ENCODE measurements around the gene INAVA.

DNA sequence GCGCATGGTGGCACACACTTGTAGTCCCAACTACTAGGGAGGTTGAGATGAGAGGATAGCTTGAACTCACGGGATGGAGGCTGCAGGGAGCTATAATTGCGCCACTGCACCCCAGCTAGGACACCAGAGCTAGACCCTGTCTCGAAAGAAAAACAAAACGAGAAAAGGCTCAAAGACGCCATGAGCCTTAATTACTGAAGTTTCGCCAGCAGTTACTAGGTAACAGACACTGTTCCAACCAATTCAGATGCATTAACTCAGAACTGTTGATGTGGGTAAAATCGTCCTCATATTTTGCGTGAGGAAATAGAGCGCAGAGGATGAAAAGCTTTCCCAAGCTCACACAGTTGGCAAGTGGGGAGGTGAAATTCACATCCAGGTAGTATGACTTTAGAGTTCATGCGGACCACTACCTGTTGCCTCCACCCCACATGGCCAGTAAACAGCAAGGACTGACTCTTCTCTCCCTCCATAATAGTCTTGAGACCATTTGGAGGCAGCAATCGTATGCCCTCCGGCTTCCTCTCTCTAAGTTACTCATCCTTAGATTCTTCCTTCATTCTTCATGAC is 40.1 kb downstream of the INAVA start:
- TF ChIP-seq, protein P1, sequence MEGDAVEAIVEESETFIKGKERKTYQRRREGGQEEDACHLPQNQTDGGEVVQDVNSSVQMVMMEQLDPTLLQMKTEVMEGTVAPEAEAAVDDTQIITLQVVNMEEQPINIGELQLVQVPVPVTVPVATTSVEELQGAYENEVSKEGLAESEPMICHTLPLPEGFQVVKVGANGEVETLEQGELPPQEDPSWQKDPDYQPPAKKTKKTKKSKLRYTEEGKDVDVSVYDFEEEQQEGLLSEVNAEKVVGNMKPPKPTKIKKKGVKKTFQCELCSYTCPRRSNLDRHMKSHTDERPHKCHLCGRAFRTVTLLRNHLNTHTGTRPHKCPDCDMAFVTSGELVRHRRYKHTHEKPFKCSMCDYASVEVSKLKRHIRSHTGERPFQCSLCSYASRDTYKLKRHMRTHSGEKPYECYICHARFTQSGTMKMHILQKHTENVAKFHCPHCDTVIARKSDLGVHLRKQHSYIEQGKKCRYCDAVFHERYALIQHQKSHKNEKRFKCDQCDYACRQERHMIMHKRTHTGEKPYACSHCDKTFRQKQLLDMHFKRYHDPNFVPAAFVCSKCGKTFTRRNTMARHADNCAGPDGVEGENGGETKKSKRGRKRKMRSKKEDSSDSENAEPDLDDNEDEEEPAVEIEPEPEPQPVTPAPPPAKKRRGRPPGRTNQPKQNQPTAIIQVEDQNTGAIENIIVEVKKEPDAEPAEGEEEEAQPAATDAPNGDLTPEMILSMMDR (IDR thresholded peaks at IDR 0.05; ENCODE audit: low read depth, low read length), result no peak
- TF ChIP-seq EZH2phosphoT487 (IDR thresholded peaks at IDR 0.05; ENCODE audit: low read depth), result no peak
